Smooth muscle cell (in vitro differentiated cells): Measurements from ENCODE around the gene CHKB. TPM values are rescaled to one million over a fixed set of nuclear protein-coding genes. Genes with fewer than 3 reads are reported as not detected.

Experiments
- DNase-seq: peaks from one replicate; lab custom pipeline; 2025; ENCODE audit not compliant: unreplicated experiment; lab: John Stamatoyannopoulos, UW
- H2AFZ ChIP-seq: fragments of 200-600 bp; sonication (generic); 2 replicates; pipeline ENCODE4 v1.6.0; 2016; ENCODE audit warnings: antibody characterized with exemption, low read depth, mild to moderate bottlenecking
- H3F3A ChIP-seq: fragments of 200-600 bp; sonication (generic); 2 replicates; pipeline ENCODE4 v1.6.0; 2017; ENCODE audit warnings: antibody characterized with exemption, low read depth
- H3K27ac ChIP-seq: fragments of 200-600 bp; sonication (generic); 2 replicates; pipeline ENCODE4 v1.5.1; 2016; ENCODE audit warnings: low read depth, mild to moderate bottlenecking
- H3K27me3 ChIP-seq: fragments of 200-600 bp; sonication (generic); 2 replicates; pipeline ENCODE4 v1.6.1; 2016; ENCODE audit warnings: low read depth, mild to moderate bottlenecking
- H3K36me3 ChIP-seq: fragments of 200-600 bp; sonication (generic); 2 replicates; pipeline ENCODE4 v1.5.1; 2016; ENCODE audit warnings: low read depth
- H3K4me1 ChIP-seq: fragments of 200-600 bp; sonication (generic); 2 replicates; pipeline ENCODE4 v1.5.1; 2016; ENCODE audit warnings: low read depth
- H3K4me2 ChIP-seq: fragments of 200-600 bp; sonication (generic); 2 replicates; pipeline ENCODE4 v1.6.0; 2016; ENCODE audit warnings: mild to moderate bottlenecking
- H3K4me3 ChIP-seq: fragments of 200-600 bp; sonication (generic); 2 replicates; pipeline ENCODE4 v1.5.1; 2016; ENCODE audit warnings: mild to moderate bottlenecking
- H3K79me2 ChIP-seq: fragments of 200-600 bp; sonication (generic); 2 replicates; pipeline ENCODE4 v1.6.0; 2016; ENCODE audit warnings: low read depth, mild to moderate bottlenecking
- H3K9ac ChIP-seq: fragments of 200-600 bp; sonication (generic); 2 replicates; pipeline ENCODE4 v1.6.0; 2016; ENCODE audit warnings: low read depth
- H3K9me3 ChIP-seq: fragments of 200-600 bp; sonication (generic); replicated peaks from 2 replicates; pipeline ENCODE4 v1.5.1; 2016; ENCODE audit warnings: low read depth
- H4K20me1 ChIP-seq: fragments of 200-600 bp; sonication (generic); 2 replicates; pipeline ENCODE4 v1.6.0; 2016; ENCODE audit warnings: low read depth
- WGBS: methylation state at CpG from one replicate; pipeline ENCODE4 v1.1.7; 2016; ENCODE audit warnings: low lambda C conversion rate; 5-methylcytosine and 5-hydroxymethylcytosine counted together
- polyA plus RNA-seq: library from polyadenylated mRNA; unstranded; fragments of >200 nt; fragmentation: Nextera tagmentation; extraction: Ambion mirVana; gene quantifications from 2 replicates; pipeline ENCODE4 v1.2.1, GENCODE V29; 2016
- total RNA-seq: library from RNA; depleted of rRNA; stranded (reverse); fragments of >200 nt; gene quantifications from 2 replicates; pipeline ENCODE4 v1.2.3, GENCODE V29; 2014
- TF ChIP-seq, protein P1 (sequence below): fragments of 200-600 bp; sonication (generic); IDR thresholded peaks from 2 replicates; pipeline ENCODE4 v1.5.1; 2017; ENCODE audit warnings: borderline replicate concordance, mild to moderate bottlenecking, antibody characterized with exemption; ENCODE audit not compliant: insufficient read depth, poor library complexity, severe bottlenecking

The CHKB gene
- total and polyA plus RNA-seq, 2 experiments from 2014 or later: 35.2 to 62.8 TPM

GRCh38 chr22:50579752-50580151 is 2.9 kb downstream of the CHKB start:
- Histone ChIP-seq H3K4me2 (no peak overlapping the region), H3K36me3 (no peaks in the 10 kb centered on the region), H3F3A (no peaks in the 10 kb centered on the region), H3K79me2 (peaks cover 13% of the 10 kb centered on the region), H2AFZ (no peak overlapping the region), H3K27ac (no peak overlapping the region), H3K4me1 (peaks cover 6% of the 10 kb centered on the region), H4K20me1 (no peaks in the 10 kb centered on the region), H3K9me3 (no peaks in the 10 kb centered on the region), H3K9ac (no peak overlapping the region), H3K4me3 (no peak overlapping the region), H3K27me3 (no peaks in the 10 kb centered on the region)
- 95% methylated on average over 4 of the region's 4 CpGs for WGBS
- TF ChIP-seq, protein P1, sequence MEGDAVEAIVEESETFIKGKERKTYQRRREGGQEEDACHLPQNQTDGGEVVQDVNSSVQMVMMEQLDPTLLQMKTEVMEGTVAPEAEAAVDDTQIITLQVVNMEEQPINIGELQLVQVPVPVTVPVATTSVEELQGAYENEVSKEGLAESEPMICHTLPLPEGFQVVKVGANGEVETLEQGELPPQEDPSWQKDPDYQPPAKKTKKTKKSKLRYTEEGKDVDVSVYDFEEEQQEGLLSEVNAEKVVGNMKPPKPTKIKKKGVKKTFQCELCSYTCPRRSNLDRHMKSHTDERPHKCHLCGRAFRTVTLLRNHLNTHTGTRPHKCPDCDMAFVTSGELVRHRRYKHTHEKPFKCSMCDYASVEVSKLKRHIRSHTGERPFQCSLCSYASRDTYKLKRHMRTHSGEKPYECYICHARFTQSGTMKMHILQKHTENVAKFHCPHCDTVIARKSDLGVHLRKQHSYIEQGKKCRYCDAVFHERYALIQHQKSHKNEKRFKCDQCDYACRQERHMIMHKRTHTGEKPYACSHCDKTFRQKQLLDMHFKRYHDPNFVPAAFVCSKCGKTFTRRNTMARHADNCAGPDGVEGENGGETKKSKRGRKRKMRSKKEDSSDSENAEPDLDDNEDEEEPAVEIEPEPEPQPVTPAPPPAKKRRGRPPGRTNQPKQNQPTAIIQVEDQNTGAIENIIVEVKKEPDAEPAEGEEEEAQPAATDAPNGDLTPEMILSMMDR: no peak
- DNase-seq: no peak

DNA sequence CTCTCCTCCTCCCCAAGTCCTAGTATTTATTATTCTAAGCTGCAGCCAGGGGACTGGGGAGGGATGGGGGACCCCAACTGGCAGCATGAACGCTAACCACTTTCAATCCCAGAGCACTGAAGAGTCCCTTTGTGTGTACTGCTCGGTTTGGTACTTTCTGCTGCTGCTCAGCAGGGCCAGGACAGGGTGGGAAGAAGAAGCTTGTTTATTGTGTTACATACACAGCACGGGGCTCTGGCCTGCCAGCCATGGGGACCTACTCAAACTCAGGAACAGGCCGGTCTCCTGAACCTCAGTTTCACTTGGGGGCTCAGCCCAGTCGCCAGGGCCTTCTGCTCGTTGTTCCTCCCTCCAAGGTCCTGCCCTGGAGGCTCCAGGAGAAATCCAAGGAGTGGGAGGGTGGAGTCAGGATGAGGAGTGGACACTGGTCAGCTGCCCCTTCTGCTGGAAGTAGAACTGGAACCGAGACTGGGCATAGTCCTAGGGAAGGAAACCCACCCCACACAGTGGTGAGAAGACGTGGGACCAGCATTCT is 3.8 kb downstream of the CHKB start:
- Histone ChIP-seq H3K9me3 (no peaks in the 10 kb centered on the region), H3K79me2 (peaks cover 13% of the 10 kb centered on the region), H3K4me1 (peaks cover 6% of the 10 kb centered on the region), H3K9ac (no peak overlapping the region), H3F3A (no peaks in the 10 kb centered on the region), H3K4me3 (no peak overlapping the region), H3K27me3 (no peaks in the 10 kb centered on the region), H2AFZ (no peak overlapping the region), H3K4me2 (no peak overlapping the region), H4K20me1 (no peaks in the 10 kb centered on the region), H3K27ac (no peak overlapping the region), H3K36me3 (no peaks in the 10 kb centered on the region)
- TF ChIP-seq, protein P1: no peak
- DNase-seq: no peak
- WGBS: 96% methylated on average over 8 of the region's 8 CpGs

DNA sequence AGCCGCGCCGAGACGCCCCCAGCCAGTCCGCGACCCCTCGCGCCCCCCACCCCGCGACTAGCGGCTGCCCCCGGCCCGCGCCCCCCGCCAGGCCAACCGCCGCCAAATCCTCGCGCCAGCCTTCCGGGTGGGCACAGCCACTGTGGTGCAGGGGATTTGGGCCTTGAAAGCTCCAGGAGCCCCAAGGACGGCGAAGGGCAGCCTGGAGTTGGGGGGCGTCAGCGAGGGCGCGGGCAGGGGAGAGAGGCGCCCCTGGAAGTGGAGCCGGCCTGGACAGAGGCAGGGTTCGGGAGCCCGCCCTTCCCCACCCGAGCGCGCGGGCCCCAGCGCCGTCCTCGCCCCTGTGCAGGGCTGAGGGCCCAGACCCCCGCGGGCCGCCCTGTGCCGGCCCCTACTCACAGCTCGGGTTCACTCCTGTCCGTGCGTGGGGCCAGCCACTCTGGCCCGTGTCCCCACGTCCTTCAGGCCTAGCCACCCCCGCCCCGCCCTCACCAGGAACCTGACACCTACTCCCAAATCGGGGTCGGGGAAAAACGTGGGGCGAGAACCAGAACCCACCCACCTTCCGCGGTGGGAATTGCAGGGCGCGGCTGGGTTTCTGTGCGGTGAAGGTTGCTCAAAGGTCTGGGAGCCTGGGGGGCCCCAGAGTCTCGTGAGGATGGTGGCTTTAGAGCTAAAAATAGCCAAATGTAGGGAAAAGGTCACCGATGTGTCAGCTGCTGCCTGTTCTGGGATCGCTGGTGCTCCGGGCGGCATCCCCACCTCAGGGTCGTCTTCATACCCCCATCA is 4.5 kb downstream of the CHKB start, which contains the start of gene CPT1B:
TSS of gene CPT1B (minus strand) at position 441 of the 789 bp plus-strand sequence. CDS start 512 bp downstream, outside the sequence.
- no peak for DNase-seq
- Histone ChIP-seq H3K27me3 (no peaks in the 10 kb centered on the region), H3K4me2 (no peak within 1 kb of the TSS)

More for the DNA sequence above, 4.5 kb downstream of the CHKB start, which contains the start of gene CPT1B:
- H3K79me2 ChIP-seq: peaks cover 10% of the 10 kb centered on the region
- no peak within 1 kb of the TSS for H3K27ac ChIP-seq
- no peaks in the 10 kb centered on the region for H3K36me3 ChIP-seq
- TF ChIP-seq, protein P1: no peak
- no peak within 1 kb of the TSS for H2AFZ ChIP-seq
- H3K4me3 ChIP-seq: no peak within 1 kb of the TSS
- H3K9ac ChIP-seq: no peak within 1 kb of the TSS
- peaks cover 6% of the 10 kb centered on the region for H3K4me1 ChIP-seq
- 90% methylated on average over 41 of the region's 63 CpGs for WGBS
- no peaks in the 10 kb centered on the region for H3F3A ChIP-seq
- no peaks in the 10 kb centered on the region for H3K9me3 ChIP-seq
- no peaks in the 10 kb centered on the region for H4K20me1 ChIP-seq
